Activated CD4-positive, alpha-beta T cell treated with anti-CD3 and anti-CD28 coated beads, Interleukin-2, amount 50 U/mL, for 24 hours (primary cell): ENCODE results near the gene FGF5.
"Not testable (repeated sequence)": the region's sequence is repeated elsewhere in the genome, so short reads cannot be mapped to it uniquely, and the experiment has no call there.

ENCODE experiments used
- DNase-seq, 2 donors: peaks; one replicate each; pipeline ENCODE4 v3.0.0-alpha.2; 2020; ENCODE audit warnings: low read depth in 1 of 2, low spot score in 1 of 2

The FGF5 gene

GRCh38 chr4:80294206-80294605, 27.7 kb downstream of the FGF5 start:
- DNase-seq, result no peak

DNA sequence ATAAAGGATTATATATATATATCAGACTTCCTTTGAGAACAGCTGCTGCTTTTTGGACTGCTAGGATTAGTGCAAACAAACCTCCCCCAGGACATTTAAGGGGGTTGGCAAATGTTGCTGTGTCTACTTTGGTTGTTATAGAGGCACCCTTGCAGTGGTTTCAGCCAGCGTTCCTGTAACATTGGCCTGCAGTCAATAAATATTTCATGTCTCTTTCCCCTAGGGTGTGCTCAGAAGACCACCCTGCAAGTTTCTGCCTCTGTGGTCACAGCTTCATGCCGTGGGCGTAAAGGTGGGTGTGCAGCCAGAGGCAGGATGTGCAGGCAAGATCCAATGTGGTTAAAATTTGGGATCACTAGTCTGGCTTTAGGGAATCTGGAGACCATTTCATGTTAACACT, 28.9 kb downstream of the FGF5 start:
- DNase-seq, result no peak

- DNase-seq, result no peak
Measured at GRCh38 chr4:80295826-80296225, 29.4 kb downstream of the FGF5 start.

GRCh38 chr4:80301884-80302283, 35.4 kb downstream of the FGF5 start:
- DNase-seq, result no peak

GRCh38 chr4:80302616-80303223, 36.3 kb downstream of the FGF5 start:
- DNase-seq, result no peak

DNA sequence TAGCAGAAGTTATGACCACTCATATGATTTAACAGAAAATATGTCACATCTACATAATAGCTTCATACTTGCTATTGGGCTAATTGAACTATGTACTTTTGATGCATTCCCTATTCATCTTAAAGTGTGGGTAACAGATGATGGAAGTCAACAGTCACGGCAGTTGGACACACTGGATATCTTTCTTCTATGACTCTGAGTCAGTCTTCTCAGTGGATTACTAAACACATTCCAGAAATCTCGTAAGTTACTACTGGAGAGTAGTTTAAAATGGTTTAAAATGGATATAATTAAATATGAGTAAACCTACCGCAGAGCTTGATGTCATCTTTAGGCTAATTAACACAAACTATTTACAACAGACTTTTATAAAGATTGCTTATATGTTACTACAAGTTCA, 39.0 kb downstream of the FGF5 start:
- DNase-seq, result no peak

DNA sequence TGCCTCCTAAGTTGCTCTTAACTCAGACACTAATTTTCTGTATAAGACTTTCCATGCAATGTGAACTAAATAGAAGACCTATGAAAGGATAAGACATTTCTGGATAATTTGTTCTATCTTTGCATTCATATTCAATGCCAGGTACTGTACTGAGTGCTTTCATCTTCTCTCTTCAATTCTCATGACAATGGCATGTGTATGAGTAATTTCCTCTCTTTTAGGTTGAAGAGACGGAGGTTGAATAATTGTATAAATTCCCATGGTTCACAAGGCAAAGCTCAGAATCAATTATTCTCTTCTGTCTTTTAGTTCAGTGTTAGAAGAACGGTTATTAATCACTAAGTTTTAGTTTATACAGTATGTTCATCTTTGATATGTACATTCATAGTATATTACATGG, 39.8 kb downstream of the FGF5 start:
- DNase-seq, result no peak

GRCh38 chr4:80307183-80307735, 40.8 kb downstream of the FGF5 start:
- DNase-seq, result no peak

DNA sequence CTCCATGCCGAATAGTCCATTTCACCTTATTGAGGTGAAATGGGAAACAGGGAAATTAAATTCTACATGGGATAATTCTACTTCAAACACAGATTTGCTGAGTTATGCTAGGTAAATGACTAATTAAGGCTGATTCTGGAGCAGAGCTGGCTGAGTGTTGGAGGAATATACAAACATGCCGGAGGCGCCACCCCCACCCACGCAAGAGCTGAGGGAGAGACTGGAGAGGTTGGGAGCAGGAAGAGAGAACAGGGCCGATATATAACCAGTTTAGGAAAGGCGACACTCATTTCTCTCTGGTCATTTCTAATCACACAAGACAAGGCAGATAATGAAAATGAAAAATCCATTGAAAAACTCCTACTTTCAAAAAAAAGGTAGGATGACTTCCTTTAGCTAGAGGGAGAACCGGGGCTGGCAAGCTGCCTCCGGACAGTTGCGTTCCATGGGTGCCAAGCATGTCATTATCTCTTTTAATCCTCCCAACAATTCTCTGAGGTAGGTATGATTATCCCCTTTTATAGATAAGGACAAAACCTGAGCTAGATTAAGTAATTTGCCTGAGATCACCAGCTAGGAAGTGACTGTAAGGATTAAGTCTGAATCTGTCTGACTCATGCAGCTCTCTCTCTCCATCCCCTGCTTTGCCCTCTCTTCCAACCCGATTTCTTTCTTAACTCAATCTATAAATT, 41.5 kb downstream of the FGF5 start:
- DNase-seq, result no peak

- no peak for DNase-seq
Measured at GRCh38 chr4:80308466-80308822, 42.0 kb downstream of the FGF5 start.

GRCh38 chr4:80309294-80310004, 43.0 kb downstream of the FGF5 start:
- DNase-seq, result no peak

DNA sequence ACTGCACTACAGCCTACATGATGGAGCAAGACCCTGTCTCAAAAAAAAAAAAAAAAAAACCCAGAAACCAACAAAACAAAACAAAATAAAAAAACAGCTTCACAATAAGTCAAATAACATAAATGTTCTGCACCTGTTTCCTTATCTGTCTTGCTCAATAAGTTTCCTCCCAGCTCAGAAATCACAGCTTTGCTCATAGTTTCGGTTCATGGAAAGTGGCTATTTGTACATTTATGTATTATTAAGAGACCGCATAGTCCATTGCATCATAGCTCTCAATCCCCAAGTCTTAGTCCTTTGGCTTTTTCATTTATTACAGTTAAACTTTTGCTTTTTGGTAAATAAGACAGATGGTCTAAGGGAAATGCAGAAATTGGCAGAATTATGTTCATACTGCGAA, 44.7 kb downstream of the FGF5 start:
- no peak for DNase-seq

DNA sequence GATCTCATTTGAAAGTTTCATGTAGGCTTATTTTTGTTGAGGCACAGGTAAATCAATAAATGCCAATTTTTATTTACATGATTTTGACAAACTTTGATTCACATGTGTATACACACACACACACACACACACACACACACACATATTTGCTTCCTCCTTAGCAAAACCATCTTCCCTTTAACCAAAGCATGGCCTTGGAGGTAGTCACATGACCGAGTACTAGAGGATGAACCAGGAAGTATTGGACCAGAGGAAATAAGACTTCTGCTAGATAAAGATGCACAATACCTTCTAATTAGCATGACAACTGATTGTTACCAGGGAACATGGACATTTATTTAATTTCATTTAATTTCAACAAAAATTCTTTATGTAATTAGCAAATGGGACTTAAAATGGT, 45.7 kb downstream of the FGF5 start:
- DNase-seq, result no peak

GRCh38 chr4:80313627-80314026, 47.2 kb downstream of the FGF5 start:
- DNase-seq, result no peak

DNA sequence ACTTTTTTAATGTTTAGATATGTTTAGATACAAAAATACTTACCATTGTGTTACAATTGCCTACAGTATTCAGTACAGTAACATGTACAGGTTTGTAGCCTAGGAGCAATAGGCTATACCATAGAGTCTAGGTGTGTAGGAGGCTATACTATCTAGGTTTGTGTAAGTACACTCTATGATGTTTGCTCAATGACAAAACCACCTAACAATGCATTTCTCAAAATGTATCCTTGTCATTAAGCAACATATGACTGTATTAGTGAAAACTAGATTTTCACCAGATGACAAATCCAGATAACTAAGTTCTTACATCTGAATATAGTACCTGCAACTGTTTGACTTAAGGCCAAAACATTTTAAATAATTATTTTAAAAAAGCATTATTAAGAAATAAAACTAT, 49.4 kb downstream of the FGF5 start:
- DNase-seq, result not testable (repeated sequence)

- no peak for DNase-seq
Measured at GRCh38 chr4:80321341-80321740, 54.9 kb downstream of the FGF5 start.

- DNase-seq, result no peak
Measured at GRCh38 chr4:80321776-80322175, 55.3 kb downstream of the FGF5 start.

GRCh38 chr4:80322716-80323115, 56.3 kb downstream of the FGF5 start:
- no peak for DNase-seq

DNA sequence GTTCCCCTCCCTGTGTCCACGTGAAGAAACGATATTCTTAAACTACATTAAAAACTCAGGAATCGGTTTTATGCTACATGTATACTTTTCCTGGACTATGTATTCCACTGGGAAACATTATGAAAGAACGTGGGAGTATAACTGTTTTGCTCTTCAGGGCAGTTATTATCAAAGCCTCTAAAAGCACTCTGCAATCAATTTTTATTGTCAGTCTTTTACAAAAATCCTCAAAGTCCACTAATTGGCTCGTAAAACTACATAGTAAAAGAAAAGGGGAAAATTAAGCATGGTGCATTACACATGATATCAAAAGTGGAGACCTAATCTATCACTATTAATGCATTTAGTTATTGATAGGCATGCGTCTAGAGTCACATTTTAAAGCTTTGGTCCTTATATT, 57.7 kb downstream of the FGF5 start:
- no peak for DNase-seq

DNA sequence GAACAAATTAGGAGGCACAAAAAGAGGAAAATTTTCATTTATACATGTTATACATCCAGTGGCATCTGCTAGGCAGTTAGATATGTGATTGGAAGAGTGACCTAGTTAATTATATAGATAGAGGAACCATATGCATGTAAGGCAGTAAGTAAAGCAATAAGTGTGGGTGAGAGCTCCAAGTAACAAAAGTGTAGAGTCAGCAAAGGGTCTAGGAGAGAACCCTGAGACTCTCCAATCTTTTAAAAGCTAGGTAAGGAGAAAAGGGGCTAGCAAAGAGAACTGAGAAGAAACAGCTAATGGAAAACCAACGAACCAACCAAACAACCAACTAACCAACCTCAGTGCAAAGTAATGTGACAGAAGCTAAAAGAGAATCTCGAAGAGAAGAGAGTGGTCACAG, 65.2 kb downstream of the FGF5 start:
- no peak for DNase-seq

DNA sequence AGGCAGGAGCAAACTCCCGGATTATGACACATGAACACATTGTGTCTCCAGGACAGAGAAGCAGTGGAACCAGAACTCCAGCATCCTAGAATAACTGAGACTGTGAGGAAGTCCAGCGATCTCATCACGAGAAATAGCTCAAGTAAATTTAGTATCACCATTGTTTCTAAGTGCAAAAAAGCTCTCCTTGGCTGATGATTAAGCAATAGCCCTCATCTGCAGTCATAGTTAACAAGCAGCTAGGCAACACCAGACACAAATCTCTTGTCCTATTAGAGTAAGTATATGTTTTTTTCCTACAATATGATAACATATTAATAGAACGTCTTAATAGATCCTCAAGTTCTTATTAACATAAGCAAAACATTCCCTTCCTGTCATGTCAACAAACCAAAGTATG, 66.7 kb downstream of the FGF5 start:
- DNase-seq, result no peak

- DNase-seq, result no peak
Measured at GRCh38 chr4:80334568-80334967, 68.1 kb downstream of the FGF5 start.

- DNase-seq, result no peak
Measured at GRCh38 chr4:80335226-80335553, 68.7 kb downstream of the FGF5 start.
